Choroid plexus epithelial cell (primary cell): ENCODE measurements around the gene NFKBIB.

ENCODE experiments used
- DNase-seq: peaks from one replicate; pipeline ENCODE4 v3.0.0-alpha.2; 2010; ENCODE audit warnings: low read depth
- H3K4me3 ChIP-seq: 2 replicates; pipeline ENCODE4 v1.5.1; 2011; ENCODE audit warnings: low read depth, mild to moderate bottlenecking, control low read depth, low read length, moderate library complexity
- TF ChIP-seq, protein P1 (sequence below): conservative IDR thresholded peaks from 2 replicates; pipeline ENCODE4 v1.5.1; 2011; ENCODE audit warnings: low read depth, mild to moderate bottlenecking, control low read depth, inconsistent platforms, low read length, moderate library complexity

NFKBIB gene

DNA sequence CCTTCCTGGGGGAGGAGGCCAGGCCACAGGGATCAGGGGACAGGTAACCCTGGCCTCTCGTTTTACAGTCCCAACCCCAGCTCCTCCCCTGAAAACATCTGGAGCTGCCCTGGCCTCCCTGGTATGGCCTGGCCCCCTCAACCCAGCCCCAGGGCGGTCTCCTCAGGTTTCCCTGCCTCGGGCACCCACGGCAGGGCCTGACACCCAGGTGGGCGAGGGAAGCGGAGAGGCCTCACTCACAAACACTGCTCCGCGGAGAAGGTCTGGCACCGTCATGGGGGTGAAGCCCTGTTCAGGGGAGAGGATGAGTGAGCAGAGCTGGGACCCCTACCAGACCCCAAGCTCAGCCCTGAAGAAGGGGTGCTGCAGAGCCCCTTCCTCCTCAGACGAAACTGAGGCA, 18.8 kb downstream of the NFKBIB start:
- no peak overlapping the region for H3K4me3 ChIP-seq
- no peak for DNase-seq
- TF ChIP-seq, protein P1, sequence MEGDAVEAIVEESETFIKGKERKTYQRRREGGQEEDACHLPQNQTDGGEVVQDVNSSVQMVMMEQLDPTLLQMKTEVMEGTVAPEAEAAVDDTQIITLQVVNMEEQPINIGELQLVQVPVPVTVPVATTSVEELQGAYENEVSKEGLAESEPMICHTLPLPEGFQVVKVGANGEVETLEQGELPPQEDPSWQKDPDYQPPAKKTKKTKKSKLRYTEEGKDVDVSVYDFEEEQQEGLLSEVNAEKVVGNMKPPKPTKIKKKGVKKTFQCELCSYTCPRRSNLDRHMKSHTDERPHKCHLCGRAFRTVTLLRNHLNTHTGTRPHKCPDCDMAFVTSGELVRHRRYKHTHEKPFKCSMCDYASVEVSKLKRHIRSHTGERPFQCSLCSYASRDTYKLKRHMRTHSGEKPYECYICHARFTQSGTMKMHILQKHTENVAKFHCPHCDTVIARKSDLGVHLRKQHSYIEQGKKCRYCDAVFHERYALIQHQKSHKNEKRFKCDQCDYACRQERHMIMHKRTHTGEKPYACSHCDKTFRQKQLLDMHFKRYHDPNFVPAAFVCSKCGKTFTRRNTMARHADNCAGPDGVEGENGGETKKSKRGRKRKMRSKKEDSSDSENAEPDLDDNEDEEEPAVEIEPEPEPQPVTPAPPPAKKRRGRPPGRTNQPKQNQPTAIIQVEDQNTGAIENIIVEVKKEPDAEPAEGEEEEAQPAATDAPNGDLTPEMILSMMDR: no peak

DNA sequence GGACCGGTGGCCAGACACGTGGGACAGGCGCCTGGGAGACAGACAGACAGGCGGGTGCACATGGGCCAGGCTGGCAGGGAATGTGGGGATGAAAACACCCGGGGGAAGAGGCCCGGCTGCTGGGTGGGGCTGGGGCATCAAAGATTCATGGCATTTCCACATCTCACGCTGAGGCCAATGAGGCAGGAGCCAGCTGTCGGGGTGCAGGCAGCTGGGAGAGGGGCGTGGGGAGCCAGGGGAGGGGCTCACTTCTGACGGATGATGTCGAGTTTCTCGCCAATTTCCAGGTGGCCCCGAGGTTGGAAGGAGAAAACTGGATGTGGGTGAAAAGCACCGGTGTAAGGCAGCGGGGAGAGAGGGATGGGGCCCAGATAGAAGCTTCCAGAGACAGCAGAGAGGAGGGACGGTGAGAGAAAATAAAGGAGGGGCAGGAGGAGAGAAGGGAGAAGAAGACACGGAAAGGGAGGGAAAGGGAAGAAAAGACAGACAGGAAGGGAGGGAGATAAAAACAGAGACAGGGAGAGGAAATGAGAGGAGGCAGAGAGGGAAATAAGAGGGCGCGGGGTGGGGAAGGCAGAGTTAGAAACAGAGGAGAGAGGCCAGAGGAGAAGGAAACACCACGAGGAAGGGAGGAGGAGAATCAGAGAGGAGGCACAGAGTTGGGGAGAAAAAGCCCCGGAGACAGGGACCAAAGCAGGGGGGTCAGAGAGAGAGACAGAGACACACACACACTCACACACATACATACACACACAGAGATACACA, 20.2 kb downstream of the NFKBIB start:
- H3K4me3 ChIP-seq: no peak overlapping the region
- DNase-seq: no peak
- TF ChIP-seq, protein P1: no peak

DNA sequence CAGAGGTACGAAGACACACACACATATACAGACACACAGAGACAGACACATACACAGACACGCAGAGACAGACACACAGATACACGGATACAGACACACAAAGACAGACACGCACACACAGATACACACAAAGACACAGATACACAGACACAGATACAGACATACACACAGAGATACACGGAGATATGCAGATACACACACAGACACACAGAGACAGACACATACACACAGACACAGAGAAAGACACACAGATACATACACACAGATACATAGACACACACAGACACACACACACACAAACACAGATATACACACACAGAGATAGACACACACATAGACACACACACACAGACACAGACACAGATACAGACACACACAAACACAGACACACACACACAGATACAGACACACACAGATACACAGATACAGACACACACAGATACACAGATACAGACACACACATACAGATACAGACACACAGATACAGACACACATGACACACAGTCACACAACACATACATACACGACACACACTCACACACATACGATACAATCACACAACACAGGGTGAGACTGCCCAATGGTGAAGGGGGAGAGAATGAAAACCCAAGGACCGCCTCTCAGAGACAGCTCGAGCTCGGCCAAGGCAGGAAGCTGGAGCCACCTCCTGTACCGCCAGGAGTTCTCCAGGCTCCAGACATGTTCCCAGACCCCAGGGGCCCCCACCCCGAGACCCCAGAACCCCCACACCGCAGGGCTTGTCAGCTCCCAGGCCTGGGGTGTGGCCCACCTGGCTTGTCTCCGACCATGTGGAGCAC, 21.0 kb downstream of the NFKBIB start:
- no peak overlapping the region for H3K4me3 ChIP-seq
- TF ChIP-seq, protein P1: no peak

DNA sequence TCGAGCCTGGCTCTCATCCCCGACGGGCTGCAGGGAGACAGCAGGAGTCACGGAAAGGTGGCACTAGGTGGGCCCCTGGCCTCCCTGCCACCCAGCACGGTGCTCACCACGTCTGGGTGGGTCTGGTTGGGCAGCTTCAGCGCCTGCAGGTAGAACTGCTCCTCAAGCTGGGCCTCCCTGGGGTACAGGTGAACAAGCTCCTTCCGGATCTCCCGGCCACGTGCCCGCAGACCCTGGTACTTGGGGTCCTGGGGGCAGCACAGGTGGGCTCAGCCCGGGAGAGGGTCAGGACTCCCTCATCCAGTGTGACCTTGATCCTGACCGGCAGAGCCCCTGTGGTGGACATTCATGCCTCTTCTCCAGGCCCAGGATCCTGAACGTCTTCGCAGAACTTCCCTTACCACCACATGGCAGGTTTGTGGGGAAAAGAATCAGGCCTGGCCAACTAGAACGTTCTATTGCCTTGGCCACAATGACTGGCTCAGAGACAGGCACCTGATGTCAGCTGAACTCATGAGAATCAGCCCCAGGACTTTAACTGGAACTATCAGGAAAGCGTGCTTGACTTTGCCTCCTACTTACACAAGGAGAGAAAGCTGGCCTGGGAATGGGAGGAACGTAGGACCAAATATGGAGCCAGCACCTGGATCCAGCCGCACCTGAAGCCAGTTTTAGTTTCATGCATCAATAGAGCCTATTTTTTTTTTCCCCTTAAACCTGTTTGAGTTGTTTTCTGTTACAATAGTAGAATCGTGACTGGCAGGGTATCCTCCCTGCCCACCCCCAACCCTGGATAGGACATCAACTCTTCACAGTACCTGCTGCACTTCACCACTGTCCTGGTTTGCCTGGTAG, 21.9 kb downstream of the NFKBIB start:
- no peak overlapping the region for H3K4me3 ChIP-seq
- TF ChIP-seq, protein P1: no peak
- no peak for DNase-seq

More for the DNA sequence above, 21.0 kb downstream of the NFKBIB start:
- DNase-seq: no peak

DNA sequence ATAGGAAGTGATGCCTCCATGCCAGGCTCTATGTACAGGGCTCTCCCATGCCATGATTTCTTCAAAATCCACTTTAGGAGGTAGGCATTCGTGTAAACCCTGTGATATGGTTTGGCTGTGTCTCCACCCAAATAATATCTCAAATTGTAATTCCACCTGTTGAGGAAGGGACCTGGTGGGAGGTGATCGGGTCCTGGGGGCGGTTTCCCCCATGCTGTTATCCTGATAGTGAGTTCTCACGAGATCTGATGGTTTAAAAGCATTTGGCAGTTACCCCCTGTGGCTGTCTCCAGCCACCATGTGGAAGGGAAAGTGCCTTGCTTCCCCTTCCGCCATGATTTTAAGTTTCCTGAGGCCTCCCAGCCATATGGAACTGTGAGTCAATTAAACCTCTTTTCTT, 22.7 kb downstream of the NFKBIB start:
- DNase-seq: no peak

DNA sequence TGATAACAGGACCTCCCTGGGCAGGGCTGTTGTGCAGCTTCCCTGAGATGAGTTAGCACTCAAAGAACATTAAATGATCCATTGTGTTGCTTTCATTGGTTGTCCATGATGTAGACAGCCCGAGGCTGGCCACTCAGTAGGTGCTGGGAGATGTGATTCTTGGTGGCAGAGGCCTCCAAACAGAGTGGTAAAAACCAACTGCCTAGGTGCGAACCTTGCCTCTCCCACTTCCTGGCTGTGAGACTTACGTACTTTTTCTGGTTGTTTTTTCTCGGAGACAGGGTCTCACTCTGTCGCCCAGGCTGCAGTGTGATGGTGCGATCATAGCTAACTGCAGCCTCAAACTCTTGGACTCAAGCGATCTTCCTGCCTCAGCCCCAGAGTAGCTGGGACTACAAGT, 24.6 kb downstream of the NFKBIB start:
- no peak overlapping the region for H3K4me3 ChIP-seq
- no peak for DNase-seq
- TF ChIP-seq, protein P1: no peak

More for the DNA sequence above, 22.7 kb downstream of the NFKBIB start:
- TF ChIP-seq, protein P1: no peak
- H3K4me3 ChIP-seq: no peak overlapping the region
